Measurements from ENCODE around the gene MAPK8IP3.

The MAPK8IP3 gene

GRCh38 chr16:1687427-1688316, 18.3 kb upstream of the MAPK8IP3 start:
- TF ChIP-seq CTCF (IDR thresholded peaks at IDR 0.05; ENCODE audit: low read depth, low read length, missing control alignments): no peak
- in situ Hi-C loops (cut with HindIII; ENCODE audit: low sequenced_read_pairs): loop anchor here (10.0 kb wide), 1 partner anchor 57 kb away; no protein-coding TSS in a partner anchor
- DNase-seq (ENCODE audit: low read depth): no peak
- no peak overlapping the region for H3K4me3 ChIP-seq (ENCODE audit: low read depth, low read length)

- in situ Hi-C loops (cut with HindIII; ENCODE audit: low sequenced_read_pairs): loop anchor here (10.0 kb wide), 1 partner anchor 56 kb away; no protein-coding TSS in a partner anchor
- TF ChIP-seq CTCF (IDR thresholded peaks at IDR 0.05; ENCODE audit: low read depth, low read length, missing control alignments): no peak
- H3K4me3 ChIP-seq (ENCODE audit: low read depth, low read length): no peak overlapping the region
- DNase-seq (ENCODE audit: low read depth): peak; percentile 68
These were observed 17.0 kb upstream of the MAPK8IP3 start for GRCh38 chr16:1688807-1689560.

GRCh38 chr16:1689853-1690252, 16.1 kb upstream of the MAPK8IP3 start:
- in situ Hi-C loops (cut with HindIII; ENCODE audit: low sequenced_read_pairs): loop anchor here (10.0 kb wide), 1 partner anchor 55 kb away; no protein-coding TSS in a partner anchor
- no peak for DNase-seq (ENCODE audit: low read depth)
- H3K4me3 ChIP-seq (ENCODE audit: low read depth, low read length): no peak overlapping the region
- TF ChIP-seq CTCF (IDR thresholded peaks at IDR 0.05; ENCODE audit: low read depth, low read length, missing control alignments): no peak

GRCh38 chr16:1690810-1691209, 15.2 kb upstream of the MAPK8IP3 start:
- in situ Hi-C loops (cut with HindIII; ENCODE audit: low sequenced_read_pairs): no loop called here

GRCh38 chr16:1691276-1691675, 14.7 kb upstream of the MAPK8IP3 start:
- H3K4me3 ChIP-seq (ENCODE audit: low read depth, low read length): no peak overlapping the region
- no peak for DNase-seq (ENCODE audit: low read depth)
- in situ Hi-C loops (cut with HindIII; ENCODE audit: low sequenced_read_pairs): no loop called here
- TF ChIP-seq CTCF (IDR thresholded peaks at IDR 0.05; ENCODE audit: low read depth, low read length, missing control alignments): peak; percentile 47

More at GRCh38 chr16:1690810-1691209, 15.2 kb upstream of the MAPK8IP3 start:
- no peak overlapping the region for H3K4me3 ChIP-seq (ENCODE audit: low read depth, low read length)
- no peak for TF ChIP-seq CTCF (IDR thresholded peaks at IDR 0.05; ENCODE audit: low read depth, low read length, missing control alignments)
- no peak for DNase-seq (ENCODE audit: low read depth)

GRCh38 chr16:1691956-1692355, 14.0 kb upstream of the MAPK8IP3 start:
- in situ Hi-C loops (cut with HindIII; ENCODE audit: low sequenced_read_pairs): no loop called here
- TF ChIP-seq CTCF (IDR thresholded peaks at IDR 0.05; ENCODE audit: low read depth, low read length, missing control alignments): no peak
- H3K4me3 ChIP-seq (ENCODE audit: low read depth, low read length): no peak overlapping the region
- no peak for DNase-seq (ENCODE audit: low read depth)
